Body of pancreas (tissue), 4 donors: Measurements from ENCODE around the gene MYO1H. TPM values are rescaled to one million over a fixed set of nuclear protein-coding genes. Genes with fewer than 3 reads are reported as not detected.

Source experiments
- ATAC-seq: fragments of 150-250 bp; one replicate; pipeline ENCODE4 v1.9.1; 2016
- DNase-seq, 4 donors: peaks; one replicate each; pipeline ENCODE4 v3.0.0-alpha.2; 2019
- H3K27ac ChIP-seq, 4 donors: fragments of 200-600 bp; sonication (generic); 1 replicate in 3 of 4; 2 replicates in 1 of 4; pipeline versions ENCODE4 v1.5.1 to v1.6.1; 2016 to 2019; ENCODE audit warnings: mild to moderate bottlenecking in 1 of 4, mixed read lengths in 1 of 4, moderate library complexity in 1 of 4
- H3K27me3 ChIP-seq, 2 donors: fragments of 200-600 bp; sonication (generic); one replicate each; pipeline ENCODE4 v1.6.0; 2016; ENCODE audit warnings: mild to moderate bottlenecking in 1 of 2
- H3K36me3 ChIP-seq, 2 donors: fragments of 200-600 bp; sonication (generic); replicated peaks in 1 of 2; 2 replicates each; pipeline ENCODE4 v1.5.1; 2016; ENCODE audit warnings: low read depth in 2 of 2; ENCODE audit not compliant: insufficient read depth in 1 of 2
- H3K4me1 ChIP-seq: fragments of 200-600 bp; sonication (generic); one replicate; pipeline ENCODE4 v1.6.0; 2016
- H3K4me3 ChIP-seq, 2 donors: fragments of 200-600 bp; sonication (generic); 1 replicate in 1 of 2; 2 replicates in 1 of 2; pipeline ENCODE4 v1.5.1; 2016 to 2019
- H3K9me3 ChIP-seq, 3 donors: fragments of 200-600 bp; sonication (generic); 1 replicate in 2 of 3; 2 replicates in 1 of 3; pipeline ENCODE4 v1.5.1; 2016
- POLR2A ChIP-seq, 3 donors: fragments of 450-650 bp; IDR thresholded peaks; one replicate each; pipeline ENCODE4 v1.6.1; 2016; ENCODE audit warnings: antibody characterized with exemption in 3 of 3, mild to moderate bottlenecking in 2 of 3
- WGBS, 2 donors: methylation state at CpG; one replicate each; pipeline ENCODE4 v1.1.5; 2017; 5-methylcytosine and 5-hydroxymethylcytosine counted together
- intact Hi-C: fragments of 100-400 bp; cut with DNase I; formaldehyde crosslinking; loops from one replicate; pipeline ENCODE4 v1.15.1; 2023
- total RNA-seq, 2 donors: library from RNA; depleted of rRNA; stranded (reverse); fragments of >200 nt; gene quantifications; one replicate each; pipeline ENCODE4 v1.1.0, GENCODE V29; 2016
- TF ChIP-seq, protein P1 (sequence below), 7 experiments: fragments of 450-650 bp in 4 of 7; fragments of 200-600 bp in 3 of 7; sonication (generic) in 3 of 7; IDR thresholded peaks; one replicate each; pipeline ENCODE4 v1.5.1; 2016 to 2019; ENCODE audit warnings: antibody characterized with exemption in 7 of 7

The MYO1H gene
- total RNA-seq, 2 donors from 2014 or later = not detected

DNA sequence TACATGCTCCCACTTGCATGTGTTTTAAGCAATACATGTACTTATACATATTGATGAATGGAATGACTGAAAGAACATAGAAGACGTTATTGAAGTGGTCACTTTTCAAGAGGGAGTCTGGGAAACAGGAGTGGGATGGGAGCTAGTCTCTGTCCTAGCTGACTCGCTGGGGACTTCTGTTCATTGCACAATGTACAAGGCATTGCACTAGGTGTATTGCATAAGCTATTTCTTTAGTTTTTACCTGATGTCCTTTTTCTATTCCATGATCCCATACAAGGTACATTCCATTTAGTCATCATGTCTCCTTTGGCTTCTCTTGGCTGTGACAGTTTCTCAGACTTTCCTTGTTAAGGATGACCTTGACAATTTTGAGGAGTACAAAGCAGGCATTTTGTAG, 4.0 kb upstream of the MYO1H start:
- TF ChIP-seq, protein P1, sequence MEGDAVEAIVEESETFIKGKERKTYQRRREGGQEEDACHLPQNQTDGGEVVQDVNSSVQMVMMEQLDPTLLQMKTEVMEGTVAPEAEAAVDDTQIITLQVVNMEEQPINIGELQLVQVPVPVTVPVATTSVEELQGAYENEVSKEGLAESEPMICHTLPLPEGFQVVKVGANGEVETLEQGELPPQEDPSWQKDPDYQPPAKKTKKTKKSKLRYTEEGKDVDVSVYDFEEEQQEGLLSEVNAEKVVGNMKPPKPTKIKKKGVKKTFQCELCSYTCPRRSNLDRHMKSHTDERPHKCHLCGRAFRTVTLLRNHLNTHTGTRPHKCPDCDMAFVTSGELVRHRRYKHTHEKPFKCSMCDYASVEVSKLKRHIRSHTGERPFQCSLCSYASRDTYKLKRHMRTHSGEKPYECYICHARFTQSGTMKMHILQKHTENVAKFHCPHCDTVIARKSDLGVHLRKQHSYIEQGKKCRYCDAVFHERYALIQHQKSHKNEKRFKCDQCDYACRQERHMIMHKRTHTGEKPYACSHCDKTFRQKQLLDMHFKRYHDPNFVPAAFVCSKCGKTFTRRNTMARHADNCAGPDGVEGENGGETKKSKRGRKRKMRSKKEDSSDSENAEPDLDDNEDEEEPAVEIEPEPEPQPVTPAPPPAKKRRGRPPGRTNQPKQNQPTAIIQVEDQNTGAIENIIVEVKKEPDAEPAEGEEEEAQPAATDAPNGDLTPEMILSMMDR (IDR thresholded peaks at IDR 0.05) = no peak
- TF ChIP-seq POLR2A (IDR thresholded peaks at IDR 0.05) = no peak
- no peak for ATAC-seq
- Histone ChIP-seq H3K4me3 (no peak overlapping the region), H3K4me1 (no peaks in the 10 kb centered on the region), H3K27ac (no peak overlapping the region), H3K9me3 (no peaks in the 10 kb centered on the region), H3K36me3 (no peaks in the 10 kb centered on the region), H3K27me3 (no peaks in the 10 kb centered on the region)
- no peak for DNase-seq
- intact Hi-C loops = no loop called here
- WGBS, 2 donors = 51 to 52% methylated on average over 2 of the region's 2 CpGs

- WGBS, 2 donors = 63 to 65% methylated on average over 2 of the region's 2 CpGs
- no peaks in the 10 kb centered on the region for H3K9me3 ChIP-seq
- no peak for ATAC-seq
Observed at GRCh38 chr12:109345428-109345827, 2.3 kb upstream of the MYO1H start.

GRCh38 chr12:109346920-109347319, 780 bp upstream of the MYO1H start:
- no peak overlapping the region for H3K4me3 ChIP-seq
- WGBS, 2 donors = 65 to 68% methylated on average over 3 of the region's 3 CpGs
- TF ChIP-seq, protein P1 (IDR thresholded peaks at IDR 0.05) = no peak
- TF ChIP-seq POLR2A (IDR thresholded peaks at IDR 0.05) = no peak
- no peaks in the 10 kb centered on the region for H3K9me3 ChIP-seq
- DNase-seq (no peak), ATAC-seq (no peak)
- intact Hi-C loops = no loop called here
- H3K4me1 ChIP-seq = no peaks in the 10 kb centered on the region
- H3K36me3 ChIP-seq = no peaks in the 10 kb centered on the region
- H3K27ac ChIP-seq = no peak overlapping the region
- H3K27me3 ChIP-seq = no peaks in the 10 kb centered on the region

More at GRCh38 chr12:109345428-109345827, 2.3 kb upstream of the MYO1H start:
- no peak for DNase-seq
- H3K27ac ChIP-seq = no peak overlapping the region
- no peak overlapping the region for H3K4me3 ChIP-seq
- no peaks in the 10 kb centered on the region for H3K36me3 ChIP-seq
- H3K4me1 ChIP-seq = no peaks in the 10 kb centered on the region
- TF ChIP-seq, protein P1 (IDR thresholded peaks at IDR 0.05) = no peak
- no peak for TF ChIP-seq POLR2A (IDR thresholded peaks at IDR 0.05)
- intact Hi-C loops = no loop called here
- H3K27me3 ChIP-seq = no peaks in the 10 kb centered on the region

DNA sequence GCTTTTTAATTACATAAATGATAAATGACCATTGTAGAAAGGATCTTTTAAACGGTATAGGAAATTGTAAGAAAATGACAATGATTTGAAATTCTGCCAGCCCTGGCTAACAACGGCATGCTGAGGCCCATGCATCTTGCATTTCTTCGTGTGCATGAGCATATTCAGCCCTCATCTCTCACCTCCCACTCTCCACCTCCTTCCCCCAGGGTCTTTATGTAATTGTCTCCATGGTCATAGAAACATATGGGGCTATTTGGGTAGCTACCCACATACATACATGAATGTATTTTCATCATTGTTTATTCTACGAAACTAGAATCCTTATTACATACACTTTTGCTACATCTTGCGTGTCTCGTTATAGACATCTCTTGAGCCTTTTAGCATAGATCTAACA, 4.5 kb downstream of the MYO1H start:
- H3K27ac ChIP-seq = no peak overlapping the region
- DNase-seq (no peak), ATAC-seq (no peak)
- no peaks in the 10 kb centered on the region for H3K27me3 ChIP-seq
- intact Hi-C loops = no loop called here
- no peaks in the 10 kb centered on the region for H3K36me3 ChIP-seq
- H3K4me3 ChIP-seq = no peak overlapping the region
- no peak for TF ChIP-seq POLR2A (IDR thresholded peaks at IDR 0.05)
- TF ChIP-seq, protein P1 (IDR thresholded peaks at IDR 0.05) = no peak
- WGBS, 2 donors = 40 to 46% methylated on average over 6 of the region's 6 CpGs
- H3K4me1 ChIP-seq = no peaks in the 10 kb centered on the region
- no peaks in the 10 kb centered on the region for H3K9me3 ChIP-seq

GRCh38 chr12:109356577-109356976, 8.9 kb downstream of the MYO1H start:
- no peak for TF ChIP-seq POLR2A (IDR thresholded peaks at IDR 0.05)
- TF ChIP-seq, protein P1 (IDR thresholded peaks at IDR 0.05) = no peak
- H3K36me3 ChIP-seq = no peaks in the 10 kb centered on the region
- H3K27ac ChIP-seq = no peak overlapping the region
- WGBS, 2 donors = 58 to 60% methylated on average over 3 of the region's 3 CpGs
- ATAC-seq (no peak), DNase-seq (no peak)
- no peaks in the 10 kb centered on the region for H3K9me3 ChIP-seq
- no peaks in the 10 kb centered on the region for H3K4me1 ChIP-seq
- no peak overlapping the region for H3K4me3 ChIP-seq
- H3K27me3 ChIP-seq = no peaks in the 10 kb centered on the region
- intact Hi-C loops = no loop called here
